ENCODE results near the gene RFK.

GRCh38 chr9:76438841-76439588 is 44.8 kb upstream of the RFK start:
- TF ChIP-seq CTCF (IDR thresholded peaks at IDR 0.05 in 8 of 11, conservative IDR thresholded peaks at IDR 0.05 in 3 of 11): no peak
- TF ChIP-seq POLR2A (IDR thresholded peaks at IDR 0.05): no peak

Data from spleen (tissue), 7 donors.